SK-N-SH treated with all-trans-retinoic acid at 6 μM for 48 hours (cell line): ENCODE measurements around the gene CHRM4.

Experiments used
- ATAC-seq: fragments of 200-7000 bp; cut with Tn5 transposase; 3 replicates; pipeline ENCODE4 v1.9.1; 2020; ENCODE audit warnings: mild to moderate bottlenecking, moderate library complexity
- ARNTL ChIP-seq: fragments of 450-650 bp; formaldehyde crosslinking; IDR thresholded peaks from 2 replicates; pipeline ENCODE4 v1.5.0; 2020; ENCODE audit warnings: low read depth, mild to moderate bottlenecking, moderate library complexity, borderline replicate concordance
- BACH2 ChIP-seq: fragments of 250-450 bp; sonication (Bioruptor Pico); IDR thresholded peaks from 2 replicates; pipeline ENCODE4 v1.9.0; 2021; ENCODE audit warnings: mild to moderate bottlenecking, borderline replicate concordance
- CSRNP3 ChIP-seq: fragments of 250-450 bp; sonication (Bioruptor Pico); IDR thresholded peaks from 2 replicates; pipeline ENCODE4 v1.5.1; 2021; ENCODE audit warnings: mild to moderate bottlenecking, moderate library complexity
- ESRRG ChIP-seq: fragments of 250-450 bp; sonication (Bioruptor Pico); IDR thresholded peaks from 2 replicates; pipeline ENCODE4 v1.6.1; 2021; ENCODE audit warnings: mild to moderate bottlenecking
- GLIS3 ChIP-seq: fragments of 250-450 bp; sonication (Bioruptor Pico); IDR thresholded peaks from 2 replicates; pipeline ENCODE4 v1.5.0; 2020; ENCODE audit warnings: mild to moderate bottlenecking, moderate library complexity
- ISL1 ChIP-seq: fragments of 250-450 bp; sonication (Bioruptor Pico); IDR thresholded peaks from 2 replicates; pipeline ENCODE4 v2.1.2; 2022; ENCODE audit warnings: mild to moderate bottlenecking, moderate library complexity
- OSR1 ChIP-seq: fragments of 250-450 bp; sonication (Bioruptor Pico); IDR thresholded peaks from 2 replicates; pipeline ENCODE4 v1.8.0; 2022; ENCODE audit warnings: moderate library complexity, mild to moderate bottlenecking, inconsistent platforms
- PATZ1 ChIP-seq: fragments of 250-450 bp; sonication (Bioruptor Pico); IDR thresholded peaks from 2 replicates; pipeline ENCODE4 v1.8.0; 2020; ENCODE audit warnings: mild to moderate bottlenecking, moderate library complexity, borderline replicate concordance
- PPARA ChIP-seq: fragments of 250-450 bp; sonication (Bioruptor Pico); IDR thresholded peaks from 2 replicates; pipeline ENCODE4 v1.5.0; 2020; ENCODE audit warnings: mild to moderate bottlenecking, borderline replicate concordance
- RARB ChIP-seq: fragments of 250-450 bp; sonication (Bioruptor Pico); IDR thresholded peaks from 2 replicates; pipeline ENCODE4 v1.8.0; 2021; ENCODE audit warnings: mild to moderate bottlenecking, moderate library complexity
- SNAI2 ChIP-seq: fragments of 250-450 bp; sonication (Bioruptor Pico); IDR thresholded peaks from 2 replicates; pipeline ENCODE4 v1.5.0; 2020; ENCODE audit warnings: mild to moderate bottlenecking, moderate library complexity
- TCF4 ChIP-seq: fragments of 250-450 bp; sonication (Bioruptor Pico); IDR thresholded peaks from 2 replicates; pipeline ENCODE4 v1.8.0; 2021; ENCODE audit warnings: mild to moderate bottlenecking, moderate library complexity, borderline replicate concordance
- TOX ChIP-seq: fragments of 250-450 bp; sonication (Bioruptor Pico); IDR thresholded peaks from 2 replicates; pipeline ENCODE4 v1.8.0; 2021; ENCODE audit warnings: mild to moderate bottlenecking, moderate library complexity, borderline replicate concordance
- TSHZ2 ChIP-seq: fragments of 250-450 bp; sonication (Bioruptor Pico); IDR thresholded peaks from 2 replicates; pipeline ENCODE4 v1.5.0; 2020; ENCODE audit warnings: mild to moderate bottlenecking, moderate library complexity
- ZC3H10 ChIP-seq: fragments of 250-450 bp; sonication (Bioruptor Pico); IDR thresholded peaks from 2 replicates; pipeline ENCODE4 v1.5.1; 2021; ENCODE audit warnings: mild to moderate bottlenecking, moderate library complexity
- ZFP3 ChIP-seq: fragments of 250-450 bp; sonication (Bioruptor Pico); IDR thresholded peaks from 2 replicates; pipeline ENCODE4 v1.5.0; 2020; ENCODE audit warnings: mild to moderate bottlenecking, moderate library complexity
- ZFP30 ChIP-seq: fragments of 450-650 bp; formaldehyde crosslinking; IDR thresholded peaks from 2 replicates; pipeline ENCODE4 v1.5.0; 2022; ENCODE audit warnings: mild to moderate bottlenecking, moderate library complexity
- ZNF565 ChIP-seq: fragments of 450-650 bp; formaldehyde crosslinking; conservative IDR thresholded peaks from 2 replicates; pipeline ENCODE4 v1.5.0; 2020; ENCODE audit warnings: low read depth, mild to moderate bottlenecking, moderate library complexity
- ZNF70 ChIP-seq: fragments of 450-650 bp; formaldehyde crosslinking; IDR thresholded peaks from 2 replicates; pipeline ENCODE4 v1.5.0; 2020; ENCODE audit warnings: mild to moderate bottlenecking, moderate library complexity
- ZNF8 ChIP-seq: fragments of 450-650 bp; formaldehyde crosslinking; IDR thresholded peaks from 2 replicates; pipeline ENCODE4 v1.5.0; 2020; ENCODE audit warnings: mild to moderate bottlenecking, moderate library complexity
- TF ChIP-seq, protein P1 (sequence below): fragments of 250-450 bp; sonication (Bioruptor Pico); IDR thresholded peaks from 2 replicates; pipeline ENCODE4 v1.5.1; 2020; ENCODE audit warnings: low read depth, mild to moderate bottlenecking, moderate library complexity

Gene CHRM4

GRCh38 chr11:46392421-46393230 is 1.1 kb upstream of the CHRM4 start:
- TF ChIP-seq PATZ1 (CRISPR knock-in tag) (no peak), TOX (no peak), ZFP3 (0 out of 2 replicates have a peak, but pooled peaks have one; percentile 60)
- TF ChIP-seq, all 23 proteins: peak for 1
- peak; percentile 82 for ATAC-seq

GRCh38 chr11:46391186-46391577 is 394 bp downstream of the CHRM4 start:
- no peak for ATAC-seq
- TF ChIP-seq ZNF70 (no peak), ZFP3 (no peak), ZNF565 (CRISPR knock-in tag) (no peak), TCF4 (no peak), TSHZ2 (CRISPR knock-in tag) (no peak), GLIS3 (no peak), CSRNP3 (CRISPR knock-in tag) (no peak), ARNTL (CRISPR knock-in tag) (no peak), ZFP30 (CRISPR knock-in tag) (no peak), OSR1 (no peak)
- TF ChIP-seq, protein P1, sequence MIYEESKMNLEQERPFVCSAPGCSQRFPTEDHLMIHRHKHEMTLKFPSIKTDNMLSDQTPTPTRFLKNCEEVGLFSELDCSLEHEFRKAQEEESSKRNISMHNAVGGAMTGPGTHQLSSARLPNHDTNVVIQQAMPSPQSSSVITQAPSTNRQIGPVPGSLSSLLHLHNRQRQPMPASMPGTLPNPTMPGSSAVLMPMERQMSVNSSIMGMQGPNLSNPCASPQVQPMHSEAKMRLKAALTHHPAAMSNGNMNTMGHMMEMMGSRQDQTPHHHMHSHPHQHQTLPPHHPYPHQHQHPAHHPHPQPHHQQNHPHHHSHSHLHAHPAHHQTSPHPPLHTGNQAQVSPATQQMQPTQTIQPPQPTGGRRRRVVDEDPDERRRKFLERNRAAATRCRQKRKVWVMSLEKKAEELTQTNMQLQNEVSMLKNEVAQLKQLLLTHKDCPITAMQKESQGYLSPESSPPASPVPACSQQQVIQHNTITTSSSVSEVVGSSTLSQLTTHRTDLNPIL (CRISPR knock-in tag): no peak

DNA sequence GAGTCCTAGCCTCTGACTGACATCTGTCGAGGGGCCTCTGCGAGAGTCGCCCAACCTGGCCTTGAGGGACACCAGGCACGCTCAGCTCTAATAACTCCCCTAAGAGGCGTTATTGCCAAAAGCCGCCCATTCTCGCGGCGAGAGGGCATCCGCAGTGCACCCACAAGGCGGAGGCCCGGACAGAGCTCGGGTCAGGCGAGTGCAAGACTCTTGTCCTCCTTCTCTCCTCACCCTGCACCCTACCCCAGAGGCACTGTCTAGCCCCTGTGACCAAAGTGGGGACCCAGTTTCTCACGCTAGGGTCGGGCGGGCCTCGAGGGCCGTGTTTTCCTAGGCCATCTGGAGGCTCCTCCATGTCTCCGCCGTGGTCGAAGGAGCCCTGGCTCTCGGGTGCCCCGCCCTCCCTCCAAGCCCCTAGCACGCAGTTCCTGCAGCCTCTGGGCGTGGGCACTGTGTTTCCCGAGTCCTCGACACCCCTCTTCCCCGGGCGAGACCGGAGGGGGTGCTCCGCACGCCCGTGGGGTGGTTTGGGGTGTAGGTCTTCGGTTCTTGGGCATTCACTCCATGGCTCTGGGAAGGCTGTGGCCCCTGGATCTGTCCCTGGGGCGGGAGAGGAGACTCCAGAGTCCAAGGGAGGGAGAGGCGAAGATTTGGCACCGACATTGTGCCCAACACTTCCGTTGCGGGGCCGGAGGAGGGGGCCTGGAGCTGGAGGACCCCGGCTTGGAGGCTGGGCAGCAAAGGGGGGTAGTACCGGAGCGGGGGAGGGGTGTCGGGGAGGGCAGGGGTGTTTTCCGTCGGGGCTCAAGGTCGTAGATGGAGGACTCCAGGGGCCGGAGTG is 1.0 kb downstream of the CHRM4 start:
- ATAC-seq: peak; percentile 1
- TF ChIP-seq SNAI2: no peak
- no peak for TF ChIP-seq OSR1
- TF ChIP-seq TCF4: no peak
- no peak for TF ChIP-seq TSHZ2 (CRISPR knock-in tag)
- TF ChIP-seq ZNF565 (CRISPR knock-in tag): no peak
- no peak for TF ChIP-seq ZC3H10 (CRISPR knock-in tag)
- no peak for TF ChIP-seq ZNF8 (CRISPR knock-in tag)
- TF ChIP-seq ZFP3: no peak
- no peak for TF ChIP-seq RARB (CRISPR knock-in tag)
- no peak for TF ChIP-seq BACH2 (CRISPR knock-in tag)
- no peak for TF ChIP-seq TOX
- no peak for TF ChIP-seq PPARA
- TF ChIP-seq ISL1: no peak
- TF ChIP-seq ESRRG (CRISPR knock-in tag): no peak
- no peak for TF ChIP-seq CSRNP3 (CRISPR knock-in tag)
- no peak for TF ChIP-seq PATZ1 (CRISPR knock-in tag)
- TF ChIP-seq ARNTL (CRISPR knock-in tag): no peak
- TF ChIP-seq GLIS3: no peak
